SH-SY5Y (cell line): ENCODE data around the gene ABTB1.

Experiments
- GATA2 ChIP-seq: IDR thresholded peaks from 2 replicates; pipeline ENCODE4 v1.6.1; 2011; ENCODE audit warnings: mild to moderate bottlenecking, low read depth, low read length
- GATA3 ChIP-seq: IDR thresholded peaks from 2 replicates; pipeline ENCODE4 v1.6.1; 2011; ENCODE audit warnings: low read depth, mild to moderate bottlenecking, low read length, moderate library complexity

DNA sequence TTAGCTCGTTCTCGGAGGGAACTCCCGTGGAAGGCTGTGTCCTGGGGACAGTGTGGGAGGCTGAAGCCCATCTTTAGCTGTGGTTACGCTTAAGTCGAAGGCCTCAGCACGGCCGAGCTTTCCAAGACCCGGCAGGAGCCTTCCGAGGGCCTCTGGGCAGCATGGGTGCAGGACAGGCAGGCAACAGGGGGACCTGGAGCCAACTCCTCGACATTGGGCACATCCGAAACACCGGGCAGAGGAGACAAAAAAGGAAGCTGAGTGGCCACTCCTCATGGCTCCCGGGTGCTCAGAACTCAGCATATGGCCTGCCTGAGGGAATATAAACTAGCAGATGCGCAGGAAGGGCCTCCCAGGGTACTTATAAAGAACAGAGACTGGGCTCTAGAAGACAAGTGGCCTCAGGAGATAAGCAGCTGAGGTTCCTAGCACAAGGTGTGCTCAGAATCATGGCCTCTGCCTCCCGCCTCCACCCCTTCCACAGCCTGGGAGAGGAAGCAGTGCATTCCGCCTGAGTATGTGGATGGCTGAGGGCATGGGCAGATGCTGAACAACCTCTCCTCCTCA is 34.1 kb downstream of the ABTB1 start:
- TF ChIP-seq GATA2 (no peak), GATA3 (no peak)
